Stomach (tissue), 9 donors: ENCODE results near the gene DUSP18. TPM values are rescaled to one million over a fixed set of nuclear protein-coding genes. Genes with fewer than 3 reads are reported as not detected.
"Not testable (repeated sequence)": the region's sequence is repeated elsewhere in the genome, so short reads cannot be mapped to it uniquely, and the experiment has no call there.

ENCODE experiments used
- DNase-seq, 2 donors: peaks; one replicate each; pipeline versions ENCODE4 v3.0.0 to v3.0.0-alpha.2; 2013 to 2019
- H3K27ac ChIP-seq, 5 donors: fragments of 200-600 bp in 4 of 5; sonication (generic) in 4 of 5; one replicate each; pipeline ENCODE4 v1.5.1; 2013 to 2019; ENCODE audit warnings: mild to moderate bottlenecking in 1 of 5, moderate library complexity in 1 of 5
- H3K27me3 ChIP-seq, 3 donors: fragments of 200-600 bp; sonication (generic); one replicate each; pipeline ENCODE4 v1.5.1; 2017 to 2019; ENCODE audit warnings: mixed run types in 1 of 3
- H3K36me3 ChIP-seq, 4 donors: fragments of 200-600 bp; sonication (generic); 1 replicate in 3 of 4; 2 replicates in 1 of 4; pipeline ENCODE4 v1.5.1; 2016 to 2019
- H3K4me1 ChIP-seq, 4 donors: fragments of 200-600 bp; sonication (generic); one replicate each; pipeline ENCODE4 v1.5.1; 2016 to 2019
- H3K4me3 ChIP-seq, 4 donors: fragments of 200-600 bp; sonication (generic) in 3 of 4; one replicate each; pipeline ENCODE4 v1.5.1; 2016 to 2019; ENCODE audit warnings: mild to moderate bottlenecking in 1 of 4
- H3K9me3 ChIP-seq, 4 donors: fragments of 200-600 bp; sonication (generic); one replicate each; pipeline ENCODE4 v1.5.1; 2016 to 2019
- CTCF ChIP-seq, 7 experiments: fragments of 450-650 bp in 4 of 7; fragments of 200-600 bp in 3 of 7; sonication (generic) in 3 of 7; IDR thresholded peaks; one replicate each; pipeline ENCODE4 v1.5.1; 2016 to 2019; ENCODE audit warnings: antibody characterized with exemption in 7 of 7, control low read depth in 2 of 7, mild to moderate bottlenecking in 1 of 7
- EP300 ChIP-seq: sonication (generic); formaldehyde crosslinking; IDR thresholded peaks from one replicate; pipeline ENCODE4 v1.6.1; 2017; ENCODE audit warnings: antibody characterized with exemption
- POLR2A ChIP-seq, 4 donors: fragments of 450-650 bp; IDR thresholded peaks; one replicate each; pipeline ENCODE4 v1.6.1; 2016; ENCODE audit warnings: antibody characterized with exemption in 4 of 4, control low read depth in 2 of 4, mild to moderate bottlenecking in 1 of 4, moderate library complexity in 1 of 4
- POLR2AphosphoS5 ChIP-seq, 3 donors: sonication (generic); formaldehyde crosslinking; IDR thresholded peaks; one replicate each; pipeline ENCODE4 v1.6.1; 2016; ENCODE audit warnings: antibody characterized with exemption in 3 of 3
- WGBS, 5 donors: extraction: QIAGEN DNeasy Blood & Tissue Kit in 3 of 5; methylation state at CpG; one replicate each; pipeline versions ENCODE4 v1.1.5 to v1.1.7; 2013 to 2018; 5-methylcytosine and 5-hydroxymethylcytosine counted together
- intact Hi-C: fragments of 100-400 bp; cut with DNase I; formaldehyde crosslinking; loops from one replicate; pipeline ENCODE4 v1.15.1; 2023; ENCODE audit warnings: low total_unique reads
- polyA plus RNA-seq, 3 donors: library from polyadenylated mRNA; stranded (reverse); fragments of 200-250 nt; gene quantifications; one replicate each; pipeline ENCODE4 v1.2.3, GENCODE V29; 2013
- total RNA-seq, 5 donors: library from RNA; depleted of rRNA; stranded (reverse); fragments of >200 nt; gene quantifications; one replicate each; pipeline versions ENCODE4 v1.1.0 to v1.2.3, GENCODE V29; 2014 to 2016
- donor health status: healthy with polysubstance abuse.
- donor health status: Bipolar disorder and iron deficiency.
- donor health status: healthy.

DUSP18 gene
- total and polyA plus RNA-seq, 8 donors: 1.4 to 46.9 (median 4.5) TPM; not detected in 1

GRCh38 chr22:30681831-30682230 lies 14.2 kb upstream of the DUSP18 start:
- Histone ChIP-seq H3K36me3 (no peaks in the 10 kb centered on the region), H3K9me3 (no peaks in the 10 kb centered on the region), H3K4me1 (peaks cover 0 to 25% (median 2%) of the 10 kb centered on the region in 4 donors), H3K4me3 (no peak overlapping the region), H3K27ac (no peak overlapping the region), H3K27me3 (no peaks in the 10 kb centered on the region)
- TF ChIP-seq CTCF (IDR thresholded peaks at IDR 0.05): no peak
- TF ChIP-seq POLR2AphosphoS5 (IDR thresholded peaks at IDR 0.05): no peak
- no peak for TF ChIP-seq EP300
- TF ChIP-seq POLR2A (IDR thresholded peaks at IDR 0.05): no peak
- DNase-seq: no peak
- WGBS, 5 donors: 55 to 84% (median 74%) methylated on average over 2 of the region's 2 CpGs
- intact Hi-C loops: no loop called here

GRCh38 chr22:30680991-30681770 lies 13.5 kb upstream of the DUSP18 start:
- H3K4me3 ChIP-seq: no peak overlapping the region
- peak overlapping the region in 1 of 5 donors; percentile 13 for H3K27ac ChIP-seq
- no peak for DNase-seq
- WGBS, 5 donors: 97 to 100% (median 100%) methylated on average over 1 of the region's 1 CpG
- no peaks in the 10 kb centered on the region for H3K9me3 ChIP-seq
- no peaks in the 10 kb centered on the region for H3K27me3 ChIP-seq
- TF ChIP-seq POLR2AphosphoS5 (IDR thresholded peaks at IDR 0.05): no peak
- TF ChIP-seq POLR2A (IDR thresholded peaks at IDR 0.05): no peak
- peaks cover 0 to 25% (median 2%) of the 10 kb centered on the region in 4 donors for H3K4me1 ChIP-seq
- H3K36me3 ChIP-seq: no peaks in the 10 kb centered on the region
- intact Hi-C loops: no loop called here

- H3K4me3 ChIP-seq, H3K9me3 ChIP-seq, DNase-seq, H3K36me3 ChIP-seq, H3K27me3 ChIP-seq, H3K27ac ChIP-seq, intact Hi-C loops: not testable (repeated sequence)
- peaks cover 0 to 25% (median 2%) of the 10 kb centered on the region in 4 donors for H3K4me1 ChIP-seq
- WGBS, 5 donors: 72 to 84% (median 77%) methylated on average over 12 of the region's 12 CpGs
Measured at GRCh38 chr22:30679895-30680690, 12.4 kb upstream of the DUSP18 start.

GRCh38 chr22:30676565-30676964 lies 8.9 kb upstream of the DUSP18 start:
- H3K27ac ChIP-seq, H3K27me3 ChIP-seq, H3K4me3 ChIP-seq, DNase-seq, H3K36me3 ChIP-seq, intact Hi-C loops, H3K9me3 ChIP-seq: not testable (repeated sequence)
- WGBS, 5 donors: 34 to 64% (median 47%) methylated on average over 3 of the region's 3 CpGs
- peaks cover 0 to 21% (median 2%) of the 10 kb centered on the region in 4 donors for H3K4me1 ChIP-seq

- H3K27me3 ChIP-seq: no peaks in the 10 kb centered on the region
- no peak for DNase-seq
- H3K4me3 ChIP-seq: no peak overlapping the region
- intact Hi-C loops: no loop called here
- TF ChIP-seq POLR2A (IDR thresholded peaks at IDR 0.05) (no peak), EP300 (no peak), POLR2AphosphoS5 (IDR thresholded peaks at IDR 0.05) (no peak), CTCF (IDR thresholded peaks at IDR 0.05) (no peak)
- H3K36me3 ChIP-seq: no peaks in the 10 kb centered on the region
- WGBS, 5 donors: 78 to 83% (median 82%) methylated on average over 9 of the region's 9 CpGs
- H3K9me3 ChIP-seq: no peaks in the 10 kb centered on the region
- H3K4me1 ChIP-seq: peaks cover 0 to 10% (median 0%) of the 10 kb centered on the region in 4 donors
- no peak overlapping the region for H3K27ac ChIP-seq
Measured at GRCh38 chr22:30675436-30675835, 7.8 kb upstream of the DUSP18 start.
